Kidney epithelial cell (primary cell): Measurements from ENCODE around the gene RBBP4. TPM values are rescaled to one million over a fixed set of nuclear protein-coding genes. Genes with fewer than 3 reads are reported as not detected.

Experiments used
- DNase-seq: peaks from one replicate; pipeline ENCODE4 v3.0.0-alpha.2; 2010; ENCODE audit warnings: low read depth
- H3K27me3 ChIP-seq: 2 replicates; pipeline ENCODE4 v1.6.0; 2011; ENCODE audit warnings: low read length; ENCODE audit not compliant: control insufficient read depth, insufficient read depth
- H3K36me3 ChIP-seq: 2 replicates; pipeline ENCODE4 v1.5.1; 2011; ENCODE audit warnings: low read length; ENCODE audit not compliant: control insufficient read depth, insufficient read depth
- H3K4me3 ChIP-seq: 2 replicates; pipeline ENCODE4 v1.5.1; 2011; ENCODE audit warnings: low read depth, mild to moderate bottlenecking, control low read depth, low read length
- CTCF ChIP-seq: IDR thresholded peaks from 2 replicates; pipeline ENCODE4 v1.5.1; 2011; ENCODE audit warnings: mild to moderate bottlenecking, moderate library complexity, low read length, control low read depth, inconsistent platforms; ENCODE audit not compliant: insufficient read depth, poor library complexity, severe bottlenecking
- total RNA-seq: library from RNA; depleted of rRNA; stranded (reverse); fragments of >200 nt; gene quantifications from 2 replicates; pipeline ENCODE4 v1.2.3, GENCODE V29; 2015

The RBBP4 gene
- total RNA-seq, 1 donor from 2014 or later = 216 TPM

- Histone ChIP-seq H3K4me3 (peak within 1 kb of the TSS; percentile 91), H3K27me3 (no peaks in the 10 kb centered on the region), H3K36me3 (peaks cover 4% of the 10 kb centered on the region)
- TF ChIP-seq CTCF = no peak
- peak; percentile 82 for DNase-seq
These were observed 708 bp upstream of the RBBP4 start, which contains the start of gene ZBTB8OS for GRCh38 chr1:32650248-32650751. Gene ZBTB8OS, minus strand, starts transcription at chr1:32650550. Its CDS starts 21 bp downstream, at chr1:32650529.

DNA sequence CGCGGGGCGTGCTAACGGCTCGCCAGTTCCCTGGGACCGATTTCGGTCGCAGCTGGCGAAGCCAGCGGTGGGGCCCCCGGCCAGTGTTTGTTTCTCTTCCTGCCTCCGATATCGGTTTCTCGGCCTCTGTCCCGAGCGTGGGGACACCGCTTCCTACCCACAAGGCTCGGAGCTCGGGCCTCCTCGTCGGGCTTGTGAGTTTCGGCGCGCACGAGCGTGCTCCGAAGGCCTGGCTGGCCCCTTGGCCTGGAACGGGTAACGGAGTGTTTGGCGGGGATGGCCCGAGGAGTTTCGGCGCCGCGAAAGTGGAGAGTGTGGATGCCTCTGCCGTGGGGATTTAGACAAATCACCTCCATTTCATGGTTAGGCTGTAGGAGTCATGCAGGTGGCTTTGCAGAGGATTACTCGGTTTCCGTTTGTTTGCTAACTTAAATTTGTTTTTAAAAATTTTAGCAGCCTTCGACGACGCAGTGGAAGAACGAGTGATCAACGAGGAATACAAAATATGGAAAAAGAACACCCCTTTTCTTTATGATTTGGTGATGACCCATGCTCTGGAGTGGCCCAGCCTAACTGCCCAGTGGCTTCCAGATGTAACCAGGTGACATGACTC lies 559 bp downstream of the RBBP4 start:
- peak; percentile 1 for DNase-seq
- Histone ChIP-seq H3K27me3 (no peaks in the 10 kb centered on the region), H3K4me3 (peak overlapping the region; percentile 91), H3K36me3 (peaks cover 4% of the 10 kb centered on the region)
- TF ChIP-seq CTCF = no peak

DNA sequence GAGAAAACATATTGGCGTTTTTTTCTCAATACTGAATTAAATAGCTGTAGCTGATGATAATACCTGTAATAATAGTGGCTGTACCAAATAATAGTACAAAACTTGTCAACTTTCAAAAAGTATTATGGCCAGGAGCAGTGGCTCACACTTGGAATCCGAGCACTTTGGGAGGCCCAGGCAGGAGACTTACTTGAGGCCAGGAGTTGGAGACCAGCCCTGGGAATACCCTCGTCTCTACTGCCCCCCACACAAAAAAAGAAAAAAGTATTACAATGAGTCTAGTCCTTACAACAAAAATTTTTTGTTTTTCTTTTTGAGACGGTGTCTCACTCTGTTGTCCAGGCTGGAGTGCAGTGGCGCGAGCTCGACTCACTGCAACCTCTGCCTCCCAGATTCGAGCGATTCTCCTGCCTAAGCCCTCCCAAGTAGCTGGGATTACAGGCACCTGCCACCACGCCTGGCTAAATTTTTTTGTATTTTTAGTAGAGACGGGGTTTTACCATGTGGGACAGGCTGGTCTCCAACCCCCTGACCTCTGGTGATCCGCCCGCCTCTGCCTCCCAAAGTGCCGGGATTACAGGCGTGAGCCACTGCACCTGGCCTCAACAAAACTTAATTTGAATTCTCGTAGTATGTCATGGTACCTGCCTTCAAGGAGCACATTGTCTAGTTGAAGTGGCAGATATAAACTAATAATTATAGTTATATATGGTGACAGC lies 1.4 kb downstream of the RBBP4 start:
- Histone ChIP-seq H3K4me3 (peak overlapping the region; percentile 91), H3K36me3 (peaks cover 4% of the 10 kb centered on the region), H3K27me3 (no peaks in the 10 kb centered on the region)
- no peak for TF ChIP-seq CTCF
- no peak for DNase-seq

DNA sequence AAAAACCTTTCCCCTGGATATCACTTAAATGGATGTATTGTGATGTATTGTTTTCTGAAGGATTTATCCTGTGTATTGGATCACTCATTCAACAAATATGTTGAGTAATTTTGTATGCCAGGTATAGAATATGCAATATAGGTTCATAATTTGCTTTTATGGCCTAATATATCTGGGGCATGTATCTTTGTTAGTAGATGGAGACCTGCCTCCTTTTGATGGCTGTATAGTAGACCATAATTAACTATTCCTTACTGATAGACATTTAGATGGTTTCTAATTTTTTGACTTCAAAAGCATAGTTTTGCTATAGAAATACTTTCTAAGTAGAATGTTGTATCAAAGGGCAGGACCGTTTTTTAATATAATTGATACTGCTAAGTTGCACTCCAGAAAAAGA lies 8.6 kb downstream of the RBBP4 start:
- H3K27me3 ChIP-seq = no peaks in the 10 kb centered on the region
- no peak for TF ChIP-seq CTCF
- H3K36me3 ChIP-seq = peaks cover 3% of the 10 kb centered on the region
- no peak overlapping the region for H3K4me3 ChIP-seq
- no peak for DNase-seq

GRCh38 chr1:32665915-32666314 lies 14.9 kb downstream of the RBBP4 start:
- Histone ChIP-seq H3K4me3 (no peak overlapping the region), H3K27me3 (no peaks in the 10 kb centered on the region), H3K36me3 (peaks cover 3% of the 10 kb centered on the region)
- no peak for DNase-seq
- TF ChIP-seq CTCF = no peak
